GM21367 (cell line): Measurements from ENCODE around the gene GLP1R.

Source experiments
- ATAC-seq: cut with Tn5 transposase; IDR thresholded peaks from one replicate; pipeline ENCODE4 v1.9.1; 2021; ENCODE audit not compliant: unreplicated experiment

The GLP1R gene

GRCh38 chr6:39085129-39085797 lies 36.7 kb downstream of the GLP1R start:
- ATAC-seq = no peak

GRCh38 chr6:39086294-39086693 lies 37.7 kb downstream of the GLP1R start:
- ATAC-seq = no peak

- no peak for ATAC-seq
Measured at GRCh38 chr6:39086711-39087110, 38.1 kb downstream of the GLP1R start.

- no peak for ATAC-seq
Measured at GRCh38 chr6:39087197-39087596, 38.6 kb downstream of the GLP1R start.

GRCh38 chr6:39088331-39088730 lies 39.8 kb downstream of the GLP1R start:
- ATAC-seq = no peak

- ATAC-seq = no peak
Measured at GRCh38 chr6:39090036-39090435, 41.5 kb downstream of the GLP1R start.

- no peak for ATAC-seq
Measured at GRCh38 chr6:39091220-39091619, 42.6 kb downstream of the GLP1R start.

GRCh38 chr6:39092124-39092523 lies 43.5 kb downstream of the GLP1R start:
- no peak for ATAC-seq

- no peak for ATAC-seq
Measured at GRCh38 chr6:39093149-39093708, 44.6 kb downstream of the GLP1R start.

GRCh38 chr6:39095578-39095977 lies 47.0 kb downstream of the GLP1R start:
- ATAC-seq = no peak

- ATAC-seq = no peak
Measured at GRCh38 chr6:39100358-39100757, 51.8 kb downstream of the GLP1R start.

GRCh38 chr6:39102071-39102820 lies 53.7 kb downstream of the GLP1R start:
- ATAC-seq = peak; percentile 38

GRCh38 chr6:39102821-39103136 lies 54.2 kb downstream of the GLP1R start:
- peak; percentile 65 for ATAC-seq

GRCh38 chr6:39104528-39104927 lies 55.9 kb downstream of the GLP1R start:
- no peak for ATAC-seq

- no peak for ATAC-seq
Measured at GRCh38 chr6:39107034-39107433, 58.5 kb downstream of the GLP1R start.

GRCh38 chr6:39107641-39108040 lies 59.1 kb downstream of the GLP1R start:
- ATAC-seq = no peak

- ATAC-seq = no peak
Measured at GRCh38 chr6:39108041-39108839, 59.7 kb downstream of the GLP1R start.

GRCh38 chr6:39111280-39111679 lies 62.7 kb downstream of the GLP1R start:
- no peak for ATAC-seq

GRCh38 chr6:39113788-39114187 lies 65.2 kb downstream of the GLP1R start:
- no peak for ATAC-seq

GRCh38 chr6:39114388-39114703 lies 65.8 kb downstream of the GLP1R start:
- peak; percentile 15 for ATAC-seq

- ATAC-seq = peak; percentile 79
Measured at GRCh38 chr6:39114704-39115599, 66.4 kb downstream of the GLP1R start, which contains the start of gene SAYSD1. Gene SAYSD1, minus strand, starts transcription at chr6:39115186. Its CDS starts 97 bp downstream, at chr6:39115089.
